ENCODE measurements around the gene LHX3.

DNA sequence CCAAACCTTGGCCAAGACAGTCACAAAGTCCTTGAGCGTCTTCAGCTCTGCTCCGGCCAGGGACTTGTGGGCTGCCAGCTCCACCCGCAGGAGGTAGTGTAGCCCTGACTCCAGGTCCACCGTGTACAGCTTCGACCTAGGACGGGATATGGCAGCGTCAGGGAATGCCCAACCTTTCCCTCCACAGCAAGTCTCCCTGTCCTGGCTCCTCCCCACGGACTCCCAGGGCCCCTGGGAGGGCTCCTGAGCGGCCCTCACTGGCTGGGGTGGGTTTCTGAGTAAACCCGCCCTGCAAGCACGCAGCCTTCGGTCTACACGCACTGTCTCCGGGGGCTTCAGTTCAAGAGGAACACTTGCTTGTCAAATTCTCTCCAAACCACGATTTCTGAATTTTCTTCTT is 13.7 kb upstream of the LHX3 start:
- no peak for TF ChIP-seq EP300 (IDR thresholded peaks at IDR 0.05; ENCODE audit: borderline replicate concordance in 1 of 2, low read depth in 1 of 2, low read length in 1 of 2)
- TF ChIP-seq RAD21 (IDR thresholded peaks at IDR 0.05; ENCODE audit: low read length): no peak
- TF ChIP-seq, protein P1, sequence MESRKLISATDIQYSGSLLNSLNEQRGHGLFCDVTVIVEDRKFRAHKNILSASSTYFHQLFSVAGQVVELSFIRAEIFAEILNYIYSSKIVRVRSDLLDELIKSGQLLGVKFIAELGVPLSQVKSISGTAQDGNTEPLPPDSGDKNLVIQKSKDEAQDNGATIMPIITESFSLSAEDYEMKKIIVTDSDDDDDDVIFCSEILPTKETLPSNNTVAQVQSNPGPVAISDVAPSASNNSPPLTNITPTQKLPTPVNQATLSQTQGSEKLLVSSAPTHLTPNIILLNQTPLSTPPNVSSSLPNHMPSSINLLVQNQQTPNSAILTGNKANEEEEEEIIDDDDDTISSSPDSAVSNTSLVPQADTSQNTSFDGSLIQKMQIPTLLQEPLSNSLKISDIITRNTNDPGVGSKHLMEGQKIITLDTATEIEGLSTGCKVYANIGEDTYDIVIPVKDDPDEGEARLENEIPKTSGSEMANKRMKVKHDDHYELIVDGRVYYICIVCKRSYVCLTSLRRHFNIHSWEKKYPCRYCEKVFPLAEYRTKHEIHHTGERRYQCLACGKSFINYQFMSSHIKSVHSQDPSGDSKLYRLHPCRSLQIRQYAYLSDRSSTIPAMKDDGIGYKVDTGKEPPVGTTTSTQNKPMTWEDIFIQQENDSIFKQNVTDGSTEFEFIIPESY (IDR thresholded peaks at IDR 0.05; ENCODE audit: borderline replicate concordance, low read depth): no peak
- TF ChIP-seq, protein P2, sequence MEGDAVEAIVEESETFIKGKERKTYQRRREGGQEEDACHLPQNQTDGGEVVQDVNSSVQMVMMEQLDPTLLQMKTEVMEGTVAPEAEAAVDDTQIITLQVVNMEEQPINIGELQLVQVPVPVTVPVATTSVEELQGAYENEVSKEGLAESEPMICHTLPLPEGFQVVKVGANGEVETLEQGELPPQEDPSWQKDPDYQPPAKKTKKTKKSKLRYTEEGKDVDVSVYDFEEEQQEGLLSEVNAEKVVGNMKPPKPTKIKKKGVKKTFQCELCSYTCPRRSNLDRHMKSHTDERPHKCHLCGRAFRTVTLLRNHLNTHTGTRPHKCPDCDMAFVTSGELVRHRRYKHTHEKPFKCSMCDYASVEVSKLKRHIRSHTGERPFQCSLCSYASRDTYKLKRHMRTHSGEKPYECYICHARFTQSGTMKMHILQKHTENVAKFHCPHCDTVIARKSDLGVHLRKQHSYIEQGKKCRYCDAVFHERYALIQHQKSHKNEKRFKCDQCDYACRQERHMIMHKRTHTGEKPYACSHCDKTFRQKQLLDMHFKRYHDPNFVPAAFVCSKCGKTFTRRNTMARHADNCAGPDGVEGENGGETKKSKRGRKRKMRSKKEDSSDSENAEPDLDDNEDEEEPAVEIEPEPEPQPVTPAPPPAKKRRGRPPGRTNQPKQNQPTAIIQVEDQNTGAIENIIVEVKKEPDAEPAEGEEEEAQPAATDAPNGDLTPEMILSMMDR (IDR thresholded peaks at IDR 0.05): no peak
- no peak for TF ChIP-seq ELF1 (IDR thresholded peaks at IDR 0.05)
- no peak for TF ChIP-seq YY1 (IDR thresholded peaks at IDR 0.05; ENCODE audit: low read depth)
- no peak for TF ChIP-seq RFX5 (IDR thresholded peaks at IDR 0.05; ENCODE audit: low read length)
- no peak for TF ChIP-seq EZH2phosphoT487 (IDR thresholded peaks at IDR 0.05; ENCODE audit: borderline replicate concordance, low read depth)
- no peak for TF ChIP-seq TCF12 (IDR thresholded peaks at IDR 0.05)
- no peak for TF ChIP-seq SIN3A (IDR thresholded peaks at IDR 0.05; ENCODE audit: borderline replicate concordance, low read depth, low read length)
- TF ChIP-seq NFIC (IDR thresholded peaks at IDR 0.05; ENCODE audit: borderline replicate concordance): no peak
- no peak for TF ChIP-seq POLR2AphosphoS5 (IDR thresholded peaks at IDR 0.05; ENCODE audit: low read depth, low read length)
- no peak for TF ChIP-seq JUND (IDR thresholded peaks at IDR 0.05)
- TF ChIP-seq TEAD4 (IDR thresholded peaks at IDR 0.05; ENCODE audit: borderline replicate concordance, insufficient read depth): no peak
